Body of pancreas (tissue), 4 donors: ENCODE data around the gene PATE1. TPM values are rescaled to one million over a fixed set of nuclear protein-coding genes. Genes with fewer than 3 reads are reported as not detected.

Experiments used
- ATAC-seq: fragments of 150-250 bp; one replicate; pipeline ENCODE4 v1.9.1; 2016
- DNase-seq, 4 donors: peaks; one replicate each; pipeline ENCODE4 v3.0.0-alpha.2; 2019
- H3K27ac ChIP-seq, 4 donors: fragments of 200-600 bp; sonication (generic); 1 replicate in 3 of 4; 2 replicates in 1 of 4; pipeline versions ENCODE4 v1.5.1 to v1.6.1; 2016 to 2019; ENCODE audit warnings: mild to moderate bottlenecking in 1 of 4, mixed read lengths in 1 of 4, moderate library complexity in 1 of 4
- H3K27me3 ChIP-seq, 2 donors: fragments of 200-600 bp; sonication (generic); one replicate each; pipeline ENCODE4 v1.6.0; 2016; ENCODE audit warnings: mild to moderate bottlenecking in 1 of 2
- H3K36me3 ChIP-seq, 2 donors: fragments of 200-600 bp; sonication (generic); replicated peaks in 1 of 2; 2 replicates each; pipeline ENCODE4 v1.5.1; 2016; ENCODE audit warnings: low read depth in 2 of 2; ENCODE audit not compliant: insufficient read depth in 1 of 2
- H3K4me1 ChIP-seq: fragments of 200-600 bp; sonication (generic); one replicate; pipeline ENCODE4 v1.6.0; 2016
- H3K4me3 ChIP-seq, 2 donors: fragments of 200-600 bp; sonication (generic); 1 replicate in 1 of 2; 2 replicates in 1 of 2; pipeline ENCODE4 v1.5.1; 2016 to 2019
- H3K9me3 ChIP-seq, 3 donors: fragments of 200-600 bp; sonication (generic); 1 replicate in 2 of 3; 2 replicates in 1 of 3; pipeline ENCODE4 v1.5.1; 2016
- CTCF ChIP-seq, 7 experiments: fragments of 450-650 bp in 4 of 7; fragments of 200-600 bp in 3 of 7; sonication (generic) in 3 of 7; IDR thresholded peaks; one replicate each; pipeline ENCODE4 v1.5.1; 2016 to 2019; ENCODE audit warnings: antibody characterized with exemption in 7 of 7
- POLR2A ChIP-seq, 3 donors: fragments of 450-650 bp; IDR thresholded peaks; one replicate each; pipeline ENCODE4 v1.6.1; 2016; ENCODE audit warnings: antibody characterized with exemption in 3 of 3, mild to moderate bottlenecking in 2 of 3
- WGBS, 2 donors: methylation state at CpG; one replicate each; pipeline ENCODE4 v1.1.5; 2017; 5-methylcytosine and 5-hydroxymethylcytosine counted together
- intact Hi-C: fragments of 100-400 bp; cut with DNase I; formaldehyde crosslinking; loops from one replicate; pipeline ENCODE4 v1.15.1; 2023
- total RNA-seq, 2 donors: library from RNA; depleted of rRNA; stranded (reverse); fragments of >200 nt; gene quantifications; one replicate each; pipeline ENCODE4 v1.1.0, GENCODE V29; 2016

The PATE1 gene
- total RNA-seq, 2 donors from 2014 or later: not detected

GRCh38 chr11:125724125-125724524 lies 22.0 kb upstream of the PATE1 start:
- Histone ChIP-seq H3K4me1 (no peaks in the 10 kb centered on the region), H3K36me3 (no peaks in the 10 kb centered on the region), H3K9me3 (no peaks in the 10 kb centered on the region), H3K27me3 (no peaks in the 10 kb centered on the region), H3K27ac (no peak overlapping the region), H3K4me3 (no peak overlapping the region)
- 89 to 91% methylated on average over 1 of the region's 1 CpG for WGBS, 2 donors
- DNase-seq: no peak
- ATAC-seq: no peak
- intact Hi-C loops: no loop called here
- TF ChIP-seq CTCF (IDR thresholded peaks at IDR 0.05) (no peak), POLR2A (IDR thresholded peaks at IDR 0.05) (no peak)

GRCh38 chr11:125728969-125729368 lies 17.1 kb upstream of the PATE1 start:
- ATAC-seq: no peak
- Histone ChIP-seq H3K4me1 (no peaks in the 10 kb centered on the region), H3K36me3 (no peaks in the 10 kb centered on the region), H3K9me3 (no peaks in the 10 kb centered on the region), H3K27ac (no peak overlapping the region), H3K4me3 (no peak overlapping the region), H3K27me3 (no peaks in the 10 kb centered on the region)
- 70 to 73% methylated on average over 3 of the region's 3 CpGs for WGBS, 2 donors
- intact Hi-C loops: no loop called here
- TF ChIP-seq CTCF (IDR thresholded peaks at IDR 0.05) (no peak), POLR2A (IDR thresholded peaks at IDR 0.05) (no peak)
- DNase-seq: no peak

GRCh38 chr11:125740617-125741016 lies 5.5 kb upstream of the PATE1 start:
- Histone ChIP-seq H3K4me1 (no peaks in the 10 kb centered on the region), H3K9me3 (peaks cover 0 to 5% (median 0%) of the 10 kb centered on the region in 3 donors), H3K27ac (no peak overlapping the region), H3K27me3 (no peaks in the 10 kb centered on the region), H3K4me3 (no peak overlapping the region), H3K36me3 (no peaks in the 10 kb centered on the region)
- DNase-seq (no peak), ATAC-seq (no peak)
- intact Hi-C loops: no loop called here
- no peak for TF ChIP-seq POLR2A (IDR thresholded peaks at IDR 0.05)
- TF ChIP-seq CTCF (IDR thresholded peaks at IDR 0.05): no peak

- Histone ChIP-seq H3K27me3 (no peaks in the 10 kb centered on the region), H3K36me3 (no peaks in the 10 kb centered on the region), H3K27ac (no peak overlapping the region), H3K4me3 (no peak overlapping the region), H3K4me1 (no peaks in the 10 kb centered on the region), H3K9me3 (no peaks in the 10 kb centered on the region)
- intact Hi-C loops: no loop called here
- no peak for ATAC-seq
- WGBS, 2 donors: 65% methylated on average over 1 of the region's 1 CpG
- no peak for DNase-seq
- TF ChIP-seq POLR2A (IDR thresholded peaks at IDR 0.05): no peak
- TF ChIP-seq CTCF (IDR thresholded peaks at IDR 0.05): no peak
Measured at GRCh38 chr11:125743681-125744080, 2.4 kb upstream of the PATE1 start.

GRCh38 chr11:125750629-125751028 lies 4.5 kb downstream of the PATE1 start:
- 15 to 24% methylated on average over 2 of the region's 2 CpGs for WGBS, 2 donors
- H3K9me3 ChIP-seq: no peaks in the 10 kb centered on the region
- H3K4me1 ChIP-seq: no peaks in the 10 kb centered on the region
- H3K27me3 ChIP-seq: no peaks in the 10 kb centered on the region
- no peak overlapping the region for H3K27ac ChIP-seq
- no peak for ATAC-seq
- H3K36me3 ChIP-seq: no peaks in the 10 kb centered on the region
- no peak for TF ChIP-seq POLR2A (IDR thresholded peaks at IDR 0.05)
- TF ChIP-seq CTCF (IDR thresholded peaks at IDR 0.05): no peak
- no peak for DNase-seq
- intact Hi-C loops: no loop called here
- H3K4me3 ChIP-seq: no peak overlapping the region
